OCI-LY1 (cell line): Measurements from ENCODE around the gene LRRN1.

Experiments used
- EZH2 ChIP-seq: fragments of 200-600 bp; sonication (generic), shearing (Covaris generic); IDR thresholded peaks from 2 replicates; pipeline ENCODE4 v1.8.0; 2017; ENCODE audit warnings: borderline replicate concordance, mixed run types, mild to moderate bottlenecking, antibody characterized with exemption, low read length, moderate library complexity, mixed read lengths
- TF ChIP-seq, protein P1 (sequence below): fragments of 200-600 bp; sonication (generic), shearing (Covaris generic); IDR thresholded peaks from 2 replicates; pipeline ENCODE4 v1.5.1; 2017; ENCODE audit warnings: mild to moderate bottlenecking, antibody characterized with exemption, low read length, moderate library complexity, mixed read lengths

DNA sequence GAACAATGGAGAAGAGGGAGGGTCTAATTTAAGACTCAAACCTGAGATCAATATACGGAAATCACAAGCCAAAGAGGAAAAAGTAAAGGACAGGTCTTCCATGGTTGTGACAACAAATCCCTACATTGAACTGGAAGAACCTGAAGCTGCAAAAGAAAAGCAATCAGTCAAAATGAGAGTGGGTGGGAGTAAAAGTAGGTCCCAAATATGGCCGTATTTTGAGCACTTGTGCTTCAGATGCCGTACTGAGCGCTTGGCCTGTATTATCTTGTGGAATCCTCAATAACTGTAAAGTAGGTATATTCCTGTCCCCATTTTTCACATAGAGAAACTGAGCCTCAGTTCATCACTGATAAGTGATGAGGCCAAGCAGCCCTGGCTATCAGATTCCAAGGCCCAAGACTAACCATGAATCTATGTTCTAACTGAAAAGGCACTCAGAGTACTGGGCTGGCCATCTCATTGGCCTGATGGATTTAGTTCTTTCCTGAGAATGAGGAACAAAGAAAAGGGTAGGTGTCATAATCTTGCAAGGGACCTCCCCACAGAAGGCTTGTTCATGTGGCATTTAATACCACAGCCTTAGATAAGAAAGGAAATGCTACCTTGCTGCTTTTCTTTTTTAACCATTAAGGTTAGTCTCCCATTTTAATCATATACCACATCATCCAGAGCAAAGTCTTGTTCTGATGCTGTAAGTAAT is 52.5 kb downstream of the LRRN1 start:
- TF ChIP-seq, protein P1, sequence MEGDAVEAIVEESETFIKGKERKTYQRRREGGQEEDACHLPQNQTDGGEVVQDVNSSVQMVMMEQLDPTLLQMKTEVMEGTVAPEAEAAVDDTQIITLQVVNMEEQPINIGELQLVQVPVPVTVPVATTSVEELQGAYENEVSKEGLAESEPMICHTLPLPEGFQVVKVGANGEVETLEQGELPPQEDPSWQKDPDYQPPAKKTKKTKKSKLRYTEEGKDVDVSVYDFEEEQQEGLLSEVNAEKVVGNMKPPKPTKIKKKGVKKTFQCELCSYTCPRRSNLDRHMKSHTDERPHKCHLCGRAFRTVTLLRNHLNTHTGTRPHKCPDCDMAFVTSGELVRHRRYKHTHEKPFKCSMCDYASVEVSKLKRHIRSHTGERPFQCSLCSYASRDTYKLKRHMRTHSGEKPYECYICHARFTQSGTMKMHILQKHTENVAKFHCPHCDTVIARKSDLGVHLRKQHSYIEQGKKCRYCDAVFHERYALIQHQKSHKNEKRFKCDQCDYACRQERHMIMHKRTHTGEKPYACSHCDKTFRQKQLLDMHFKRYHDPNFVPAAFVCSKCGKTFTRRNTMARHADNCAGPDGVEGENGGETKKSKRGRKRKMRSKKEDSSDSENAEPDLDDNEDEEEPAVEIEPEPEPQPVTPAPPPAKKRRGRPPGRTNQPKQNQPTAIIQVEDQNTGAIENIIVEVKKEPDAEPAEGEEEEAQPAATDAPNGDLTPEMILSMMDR: no peak
- TF ChIP-seq EZH2: no peak
